HUES64 (cell line): ENCODE results near the gene FSD1L.
"Not testable (repeated sequence)": the region's sequence is repeated elsewhere in the genome, so short reads cannot be mapped to it uniquely, and the experiment has no call there.

Experiments
- H3K27ac ChIP-seq: 2 replicates; pipeline ENCODE4 v1.7.0; 2013; ENCODE audit warnings: low read depth, low read length, inconsistent platforms
- H3K27me3 ChIP-seq: 2 replicates; pipeline ENCODE4 v1.6.1; 2013; ENCODE audit warnings: mild to moderate bottlenecking, low read length; ENCODE audit not compliant: insufficient read depth
- H3K36me3 ChIP-seq: 2 replicates; pipeline ENCODE4 v1.6.1; 2013; ENCODE audit warnings: mild to moderate bottlenecking, low read length; ENCODE audit not compliant: insufficient read depth
- H3K4me1 ChIP-seq: 2 replicates; pipeline ENCODE4 v1.6.1; 2013; ENCODE audit warnings: mild to moderate bottlenecking, low read length, moderate library complexity; ENCODE audit not compliant: insufficient read depth
- H3K4me3 ChIP-seq: 2 replicates; pipeline ENCODE4 v1.5.1; 2013; ENCODE audit warnings: mild to moderate bottlenecking, low read length, moderate library complexity
- H3K9ac ChIP-seq: 2 replicates; pipeline ENCODE4 v1.6.1; 2013; ENCODE audit warnings: mild to moderate bottlenecking, low read depth, low read length
- H3K9me3 ChIP-seq: 2 replicates; pipeline ENCODE4 v1.6.1; 2013; ENCODE audit warnings: low read depth, low read length; ENCODE audit not compliant: insufficient read depth
- WGBS: fragments of 150-250, 120-280 bp; methylation state at CpG from one replicate; pipeline ENCODE4 v1.1.7; 2013; ENCODE audit warnings: missing lambda C conversion rate; 5-methylcytosine and 5-hydroxymethylcytosine counted together

The FSD1L gene

GRCh38 chr9:105519710-105520369, 72.0 kb downstream of the FSD1L start:
- not testable (repeated sequence) for H3K4me1 ChIP-seq, H3K9ac ChIP-seq, H3K27me3 ChIP-seq, H3K9me3 ChIP-seq, H3K27ac ChIP-seq
- 94% methylated on average over 43 of the region's 43 CpGs for WGBS
- H3K4me3 ChIP-seq = peak overlapping the region; percentile 39; the same call in 1 of the 2 replicates
- peaks cover 15% of the 10 kb centered on the region; the same call in 1 of the 2 replicates for H3K36me3 ChIP-seq

GRCh38 chr9:105520992-105521391, 73.2 kb downstream of the FSD1L start:
- H3K4me3 ChIP-seq, H3K9ac ChIP-seq, H3K27me3 ChIP-seq, H3K9me3 ChIP-seq, H3K27ac ChIP-seq, H3K36me3 ChIP-seq, H3K4me1 ChIP-seq: not testable (repeated sequence)
- 100% methylated on average over 1 of the region's 6 CpGs for WGBS

- H3K27ac ChIP-seq, H3K4me1 ChIP-seq, H3K36me3 ChIP-seq, H3K9ac ChIP-seq, H3K9me3 ChIP-seq, H3K27me3 ChIP-seq, H3K4me3 ChIP-seq: not testable (repeated sequence)
- 96% methylated on average over 9 of the region's 10 CpGs for WGBS
Measured at GRCh38 chr9:105522618-105523385, 75.0 kb downstream of the FSD1L start.

GRCh38 chr9:105531530-105531929, 83.7 kb downstream of the FSD1L start:
- Histone ChIP-seq H3K9ac (no peak overlapping the region), H3K4me1 (no peaks in the 10 kb centered on the region), H3K27me3 (no peaks in the 10 kb centered on the region), H3K4me3 (no peak overlapping the region), H3K9me3 (no peaks in the 10 kb centered on the region), H3K27ac (no peak overlapping the region), H3K36me3 (peaks cover 22% of the 10 kb centered on the region)
- 94% methylated on average over 3 of the region's 3 CpGs for WGBS

GRCh38 chr9:105535920-105536668, 88.3 kb downstream of the FSD1L start:
- Histone ChIP-seq H3K27me3 (no peaks in the 10 kb centered on the region), H3K27ac (no peak overlapping the region), H3K4me1 (no peaks in the 10 kb centered on the region), H3K9ac (no peak overlapping the region), H3K4me3 (no peak overlapping the region), H3K9me3 (no peaks in the 10 kb centered on the region), H3K36me3 (peaks cover 22% of the 10 kb centered on the region)
- 97% methylated on average over 3 of the region's 3 CpGs for WGBS

GRCh38 chr9:105539452-105539851, 91.6 kb downstream of the FSD1L start:
- no peak overlapping the region for H3K4me3 ChIP-seq
- no peaks in the 10 kb centered on the region for H3K4me1 ChIP-seq
- peaks cover 23% of the 10 kb centered on the region for H3K36me3 ChIP-seq
- no peak overlapping the region for H3K27ac ChIP-seq
- H3K9ac ChIP-seq = no peak overlapping the region
- WGBS = 97% methylated on average over 1 of the region's 1 CpG
- H3K27me3 ChIP-seq = no peaks in the 10 kb centered on the region
- no peaks in the 10 kb centered on the region for H3K9me3 ChIP-seq

- 100% methylated on average over 3 of the region's 3 CpGs for WGBS
- H3K9me3 ChIP-seq = no peaks in the 10 kb centered on the region
- H3K4me3 ChIP-seq = no peak overlapping the region
- H3K36me3 ChIP-seq = peaks cover 7% of the 10 kb centered on the region; the same call in 1 of the 2 replicates
- H3K9ac ChIP-seq = no peak overlapping the region
- H3K27ac ChIP-seq = no peak overlapping the region
- no peaks in the 10 kb centered on the region for H3K4me1 ChIP-seq
- no peaks in the 10 kb centered on the region for H3K27me3 ChIP-seq
Measured at GRCh38 chr9:105541838-105542237, 94.0 kb downstream of the FSD1L start.

- Histone ChIP-seq H3K36me3 (no peaks in the 10 kb centered on the region; the same call in 1 of the 2 replicates), H3K4me1 (peaks cover 3% of the 10 kb centered on the region; the same call in 1 of the 2 replicates), H3K27ac (no peak overlapping the region), H3K9me3 (no peaks in the 10 kb centered on the region), H3K4me3 (no peak overlapping the region), H3K27me3 (peaks cover 12% of the 10 kb centered on the region), H3K9ac (no peak overlapping the region)
- 91% methylated on average over 10 of the region's 10 CpGs for WGBS
Measured at GRCh38 chr9:105554042-105554441, 106.2 kb downstream of the FSD1L start.

- WGBS = 3% methylated on average over 49 of the region's 49 CpGs
- H3K9ac ChIP-seq = peak within 1 kb of the TSS; percentile 42
- H3K9me3 ChIP-seq = peaks cover 21% of the 10 kb centered on the region
- H3K36me3 ChIP-seq = peaks cover 12% of the 10 kb centered on the region; the same call in 1 of the 2 replicates
- peaks cover 12% of the 10 kb centered on the region for H3K27me3 ChIP-seq
- no peak within 1 kb of the TSS for H3K27ac ChIP-seq
- H3K4me3 ChIP-seq = peak within 1 kb of the TSS; percentile 86
- H3K4me1 ChIP-seq = peaks cover 3% of the 10 kb centered on the region; the same call in 1 of the 2 replicates
Measured at GRCh38 chr9:105557804-105558610, 110.2 kb downstream of the FSD1L start, which contains the start of gene FKTN. Gene FKTN, plus strand, starts transcription at chr9:105558131. Its CDS starts 16,902 bp downstream, at chr9:105575033.

GRCh38 chr9:105572455-105572854, 124.6 kb downstream of the FSD1L start:
- Histone ChIP-seq H3K4me3 (no peak overlapping the region), H3K9ac (no peak overlapping the region), H3K4me1 (no peaks in the 10 kb centered on the region), H3K36me3 (peaks cover 14% of the 10 kb centered on the region), H3K27ac (no peak overlapping the region), H3K9me3 (no peaks in the 10 kb centered on the region), H3K27me3 (no peaks in the 10 kb centered on the region)
